BLaER1 treated with 17β-estradiol and CSF1 and Interleukin-3, amounts not matched to agents 10 nM and 100 nM (cell line): ENCODE measurements around the gene ARMC9.

Experiments
- H3K27ac ChIP-seq, 11 experiments: shearing (Covaris generic); formaldehyde crosslinking; 2 replicates each; pipeline ENCODE4 v1.8.1; 2022
- H3K27me3 ChIP-seq, 11 experiments: shearing (Covaris generic); formaldehyde crosslinking; 2 replicates each; pipeline ENCODE4 v1.8.1; 2022
- H3K36me3 ChIP-seq, 11 experiments: shearing (Covaris generic); formaldehyde crosslinking; 2 replicates each; pipeline ENCODE4 v1.8.1; 2022
- H3K4me1 ChIP-seq, 10 experiments: shearing (Covaris generic); formaldehyde crosslinking; 2 replicates each; pipeline ENCODE4 v1.8.1; 2022
- H3K4me2 ChIP-seq, 11 experiments: shearing (Covaris generic); formaldehyde crosslinking; 2 replicates each; pipeline ENCODE4 v1.8.1; 2022
- H3K4me3 ChIP-seq, 10 experiments: shearing (Covaris generic); formaldehyde crosslinking; 2 replicates each; pipeline ENCODE4 v1.8.1; 2022
- H3K9ac ChIP-seq, 11 experiments: shearing (Covaris generic); formaldehyde crosslinking; 2 replicates each; pipeline ENCODE4 v1.8.1; 2022
- H3K9me3 ChIP-seq, 11 experiments: shearing (Covaris generic); formaldehyde crosslinking; replicated peaks in 1 of 11; 2 replicates each; pipeline ENCODE4 v1.8.1; 2022
- H4K20me1 ChIP-seq, 11 experiments: shearing (Covaris generic); formaldehyde crosslinking; 2 replicates each; pipeline ENCODE4 v1.8.1; 2022
- Cebpa-rat ChIP-seq, 11 experiments: shearing (Covaris generic); IDR thresholded peaks; 2 replicates each; pipeline ENCODE4 v1.8.1; 2022

Gene ARMC9

DNA sequence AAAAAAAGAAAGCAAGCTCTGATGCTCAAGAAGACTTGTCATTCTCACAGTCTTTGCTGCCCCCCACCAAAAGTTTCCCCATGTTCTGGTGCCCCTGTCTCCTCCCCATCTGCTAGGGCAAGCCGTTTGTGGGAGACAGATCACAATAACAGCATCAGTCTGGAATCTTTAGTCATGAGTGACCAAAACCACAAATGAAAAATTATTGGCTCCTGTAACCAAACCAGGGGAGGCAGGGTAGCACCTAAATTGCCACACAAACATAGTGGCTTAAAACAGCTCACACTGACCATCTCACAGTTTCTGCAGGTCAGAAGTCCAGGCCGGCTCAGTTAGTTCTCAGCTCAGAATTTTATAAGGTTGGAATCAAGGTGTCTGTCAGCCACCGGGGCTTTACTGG, 188.0 kb downstream of the ARMC9 start:
- H3K36me3 ChIP-seq: peaks cover 0 to 2% (median 0%) of the 10 kb centered on the region in 11 experiments; a peak in 1 of 22 replicates
- peak overlapping the region in 6 of 11 experiments; percentile 29 to 65 (median 56); a peak in 12 of 22 replicates for H3K4me2 ChIP-seq
- H3K9me3 ChIP-seq: peaks cover 16 to 30% (median 27%) of the 10 kb centered on the region in 11 experiments
- peaks cover 41 to 81% (median 66%) of the 10 kb centered on the region in 10 experiments for H3K4me1 ChIP-seq
- TF ChIP-seq Cebpa-rat (IDR thresholded peaks at IDR 0.05): no peak
- H3K4me3 ChIP-seq: no peak overlapping the region
- H4K20me1 ChIP-seq: no peaks in the 10 kb centered on the region
- H3K27me3 ChIP-seq: no peaks in the 10 kb centered on the region
- 0 out of 22 replicates have a peak overlapping the region, but pooled peaks of 1 of the 11 experiments have one; percentile 2 for H3K9ac ChIP-seq
- H3K27ac ChIP-seq: peak overlapping the region in 1 of 11 experiments; percentile 2; a peak in 1 of 22 replicates

DNA sequence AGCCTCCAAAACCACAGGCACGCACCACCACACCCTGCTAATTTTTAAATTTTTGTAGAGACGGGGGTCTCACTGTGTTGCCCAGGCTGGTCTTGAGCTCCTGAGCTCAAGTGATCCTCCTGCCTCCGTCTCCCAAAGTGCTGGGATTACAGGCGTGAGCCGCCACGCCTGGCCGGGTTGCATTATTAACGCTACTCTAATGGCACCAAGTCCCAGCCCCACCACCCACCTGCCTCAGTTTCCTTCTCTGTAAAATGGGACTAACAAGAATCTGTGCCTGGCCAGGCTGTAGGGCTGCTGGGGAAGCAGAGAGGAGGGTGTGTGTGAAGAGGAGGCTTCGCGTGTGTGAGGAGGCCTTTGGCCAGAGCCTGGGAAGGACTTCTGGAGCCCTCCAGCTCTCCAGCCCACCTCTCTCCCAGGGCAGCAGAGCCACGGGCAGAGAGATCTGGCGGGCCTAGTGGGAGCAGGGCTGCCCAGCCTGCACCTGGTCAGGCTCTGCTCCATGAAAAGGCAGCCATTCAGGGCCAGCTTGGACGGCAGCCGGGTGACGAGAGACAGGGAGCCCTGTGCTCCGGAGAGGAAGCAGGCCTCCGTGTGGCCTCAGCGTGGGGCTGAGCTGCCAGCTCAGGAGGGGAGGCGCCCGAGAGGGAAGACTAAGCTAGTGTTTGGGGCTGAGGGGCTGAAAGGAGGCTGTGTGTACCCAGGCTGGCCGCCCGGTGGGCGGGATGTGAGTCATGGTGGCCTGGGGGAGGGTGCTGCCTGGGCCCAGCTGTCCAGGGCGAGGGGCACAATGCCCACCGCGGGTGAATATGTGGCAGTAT, 189.7 kb downstream of the ARMC9 start:
- TF ChIP-seq Cebpa-rat (IDR thresholded peaks at IDR 0.05): no peak
- peak overlapping the region in 10 of 11 experiments; percentile 10 to 55 (median 42); a peak in 19 of 22 replicates for H3K27ac ChIP-seq
- H3K4me2 ChIP-seq: peak overlapping the region; percentile 33 to 96 (median 89); a peak in 21 of 22 replicates
- no peaks in the 10 kb centered on the region for H4K20me1 ChIP-seq
- peak overlapping the region in 5 of 11 experiments; percentile 15 to 67 (median 48); a peak in 3 of 22 replicates for H3K9ac ChIP-seq
- H3K4me1 ChIP-seq: peaks cover 55 to 93% (median 80%) of the 10 kb centered on the region in 10 experiments
- peaks cover 0 to 2% (median 0%) of the 10 kb centered on the region in 11 experiments; a peak in 1 of 22 replicates for H3K36me3 ChIP-seq
- H3K9me3 ChIP-seq: peaks cover 16 to 30% (median 27%) of the 10 kb centered on the region in 11 experiments
- H3K4me3 ChIP-seq: no peak overlapping the region
- peaks cover 0 to 5% (median 0%) of the 10 kb centered on the region in 11 experiments; a peak in 3 of 22 replicates for H3K27me3 ChIP-seq

DNA sequence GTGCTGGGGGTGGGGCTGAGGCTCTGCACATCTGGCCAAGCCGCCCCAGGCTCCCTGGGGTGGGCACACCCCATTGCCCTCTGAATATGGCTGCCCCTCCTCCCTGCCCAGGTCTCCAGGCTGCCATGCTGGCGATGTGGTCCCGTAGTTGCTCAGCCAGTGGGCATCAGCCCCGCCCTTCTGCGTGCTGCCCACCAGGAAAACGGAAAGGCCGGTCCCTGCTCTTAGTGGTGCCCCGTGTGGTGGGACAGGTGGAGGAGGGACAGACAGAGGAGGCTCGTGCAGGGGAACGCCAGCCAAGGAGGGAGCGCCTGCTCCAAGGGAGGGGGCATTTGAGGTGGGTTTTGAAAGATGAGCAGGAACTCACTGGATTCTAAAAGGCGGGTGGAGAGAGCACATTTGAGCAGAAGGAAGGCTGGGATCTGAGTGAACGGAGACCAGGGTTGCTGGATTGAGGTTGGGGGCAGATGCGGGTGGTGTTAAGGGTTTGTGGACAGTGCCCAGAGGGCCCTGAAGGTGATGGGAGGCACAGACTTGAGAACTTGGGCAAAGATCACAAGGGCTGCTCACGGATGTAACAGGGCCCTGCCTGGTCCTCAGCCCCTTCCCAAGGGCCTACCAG, 190.4 kb downstream of the ARMC9 start:
- H3K4me2 ChIP-seq: peak overlapping the region; percentile 33 to 96 (median 89); a peak in 21 of 22 replicates
- peaks cover 55 to 93% (median 80%) of the 10 kb centered on the region in 10 experiments for H3K4me1 ChIP-seq
- H3K9ac ChIP-seq: peak overlapping the region in 3 of 11 experiments; percentile 48 to 67 (median 52); a peak in 3 of 22 replicates
- peaks cover 16 to 30% (median 27%) of the 10 kb centered on the region in 11 experiments for H3K9me3 ChIP-seq
- H3K4me3 ChIP-seq: no peak overlapping the region
- peak overlapping the region in 7 of 11 experiments; percentile 27 to 55 (median 50); a peak in 9 of 22 replicates for H3K27ac ChIP-seq
- no peaks in the 10 kb centered on the region for H4K20me1 ChIP-seq
- no peak for TF ChIP-seq Cebpa-rat (IDR thresholded peaks at IDR 0.05)
- H3K27me3 ChIP-seq: peaks cover 2 to 11% (median 3%) of the 10 kb centered on the region in 11 experiments
- peaks cover 0 to 2% (median 0%) of the 10 kb centered on the region in 11 experiments; a peak in 1 of 22 replicates for H3K36me3 ChIP-seq

DNA sequence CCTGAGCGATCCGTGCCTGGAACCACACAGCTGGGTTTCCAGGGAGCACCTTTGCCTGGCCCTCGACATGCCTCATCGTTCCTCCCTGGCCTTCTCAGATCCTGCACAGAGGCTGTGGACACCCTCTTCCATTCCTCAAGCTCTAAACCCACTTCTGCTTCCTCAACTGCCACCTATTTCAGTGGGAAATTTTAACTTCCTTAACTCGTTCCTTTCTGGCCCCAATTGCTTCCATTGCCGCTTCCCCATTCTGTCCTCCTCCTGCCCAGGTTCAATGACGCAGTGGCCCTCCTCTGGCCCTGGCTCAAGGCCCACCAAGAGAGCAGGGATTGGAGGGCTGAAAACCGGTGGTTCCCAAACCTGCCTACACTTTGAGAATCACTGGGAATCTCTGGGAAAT, 192.2 kb downstream of the ARMC9 start:
- Histone ChIP-seq H3K36me3 (0 out of 22 replicates have a peak, but pooled peaks cover 0 to under 1% (median 0%) of the 10 kb centered on the region in 11 experiments), H3K27me3 (peaks cover 20 to 29% (median 21%) of the 10 kb centered on the region in 11 experiments), H3K4me1 (peaks cover 68 to 98% (median 92%) of the 10 kb centered on the region in 10 experiments), H3K9me3 (peaks cover 2 to 17% (median 13%) of the 10 kb centered on the region in 11 experiments; a peak in 21 of 22 replicates), H3K9ac (no peak overlapping the region), H3K27ac (peak overlapping the region in 1 of 11 experiments; percentile 38; a peak in 3 of 22 replicates), H3K4me2 (peak overlapping the region; percentile 69 to 96 (median 89)), H4K20me1 (peaks cover 0 to 10% (median 0%) of the 10 kb centered on the region in 11 experiments; a peak in 2 of 22 replicates), H3K4me3 (no peak overlapping the region)
- no peak for TF ChIP-seq Cebpa-rat (IDR thresholded peaks at IDR 0.05)

DNA sequence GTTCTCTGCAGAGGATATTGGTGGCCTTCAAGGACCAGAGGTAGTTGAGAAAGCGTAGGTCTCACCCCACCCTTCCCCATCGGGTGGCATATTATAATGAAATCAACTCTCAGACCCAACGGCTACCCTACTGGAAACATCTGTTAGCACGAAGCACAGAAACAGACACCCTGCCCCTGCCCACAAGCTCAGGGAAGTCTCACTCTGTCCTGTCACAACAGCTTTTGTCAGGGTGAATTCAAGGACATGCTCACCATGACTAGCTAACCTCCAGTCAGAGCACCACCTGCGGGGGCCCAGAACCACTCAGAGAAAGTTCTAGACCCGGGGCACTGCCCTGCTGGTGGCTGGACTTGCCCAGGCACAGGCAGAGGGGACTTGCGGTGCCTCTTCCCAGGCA, 193.6 kb downstream of the ARMC9 start:
- TF ChIP-seq Cebpa-rat (IDR thresholded peaks at IDR 0.05): no peak
- no peaks in the 10 kb centered on the region for H3K36me3 ChIP-seq
- H3K4me1 ChIP-seq: peaks cover 73 to 92% (median 85%) of the 10 kb centered on the region in 10 experiments
- no peak overlapping the region for H3K4me3 ChIP-seq
- H4K20me1 ChIP-seq: peaks cover 0 to 10% (median 0%) of the 10 kb centered on the region in 11 experiments; a peak in 3 of 22 replicates
- H3K4me2 ChIP-seq: peak overlapping the region; percentile 69 to 96 (median 89); a peak in 20 of 22 replicates
- H3K9me3 ChIP-seq: peaks cover 0 to 3% (median under 1%) of the 10 kb centered on the region in 11 experiments; a peak in 5 of 22 replicates
- H3K27ac ChIP-seq: peak overlapping the region in 8 of 11 experiments; percentile 14 to 55 (median 42); a peak in 11 of 22 replicates
- H3K9ac ChIP-seq: peak overlapping the region in 4 of 11 experiments; percentile 8 to 59 (median 38); a peak in 7 of 22 replicates
- peaks cover 33 to 42% (median 35%) of the 10 kb centered on the region in 11 experiments for H3K27me3 ChIP-seq

DNA sequence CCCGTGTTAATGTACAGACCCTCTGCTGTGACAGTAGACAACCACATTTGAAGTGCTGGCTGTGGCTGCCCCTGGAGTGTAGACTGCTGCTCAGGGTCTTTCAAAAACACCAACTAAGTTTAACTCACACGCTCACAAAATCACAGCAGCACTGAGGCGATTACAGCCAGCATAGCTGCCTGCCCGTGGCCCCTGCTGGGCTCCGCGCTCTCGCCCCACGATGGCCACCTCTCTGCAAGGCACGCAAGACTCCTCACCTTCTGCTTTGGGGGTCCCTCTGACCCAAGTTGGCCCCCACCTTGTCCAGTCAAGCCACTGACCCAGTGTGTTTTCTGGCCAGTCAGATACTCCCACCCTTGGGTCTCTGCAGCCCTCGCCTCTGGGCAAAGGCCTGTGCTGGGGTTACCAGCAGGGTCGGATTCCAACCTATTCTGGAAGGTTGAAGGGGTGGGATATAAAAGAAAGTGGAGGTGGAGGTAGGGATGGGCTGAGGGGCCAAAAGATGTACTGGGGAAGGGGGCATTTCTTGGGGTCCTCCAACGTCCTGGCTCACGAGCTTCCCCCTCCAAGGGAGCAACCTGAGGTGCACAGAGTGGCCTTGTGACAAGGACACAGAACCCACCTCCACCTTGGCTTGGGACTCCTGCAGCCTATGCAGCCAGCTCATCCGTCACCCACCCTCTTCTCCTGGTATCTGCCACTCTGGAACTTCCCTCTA, 194.2 kb downstream of the ARMC9 start:
- Histone ChIP-seq H3K4me1 (peaks cover 73 to 86% (median 83%) of the 10 kb centered on the region in 10 experiments), H3K4me2 (peak overlapping the region; percentile 76 to 96 (median 89)), H3K27ac (peak overlapping the region in 8 of 11 experiments; percentile 19 to 55 (median 40); a peak in 10 of 22 replicates), H4K20me1 (peaks cover 0 to 10% (median 0%) of the 10 kb centered on the region in 11 experiments; a peak in 3 of 22 replicates), H3K9ac (peak overlapping the region in 5 of 11 experiments; percentile 8 to 61 (median 55); a peak in 9 of 22 replicates), H3K36me3 (no peaks in the 10 kb centered on the region), H3K9me3 (no peaks in the 10 kb centered on the region), H3K4me3 (peak overlapping the region in 1 of 10 experiments; percentile 4; a peak in 1 of 20 replicates), H3K27me3 (peaks cover 39 to 48% (median 41%) of the 10 kb centered on the region in 11 experiments)
- no peak for TF ChIP-seq Cebpa-rat (IDR thresholded peaks at IDR 0.05)

DNA sequence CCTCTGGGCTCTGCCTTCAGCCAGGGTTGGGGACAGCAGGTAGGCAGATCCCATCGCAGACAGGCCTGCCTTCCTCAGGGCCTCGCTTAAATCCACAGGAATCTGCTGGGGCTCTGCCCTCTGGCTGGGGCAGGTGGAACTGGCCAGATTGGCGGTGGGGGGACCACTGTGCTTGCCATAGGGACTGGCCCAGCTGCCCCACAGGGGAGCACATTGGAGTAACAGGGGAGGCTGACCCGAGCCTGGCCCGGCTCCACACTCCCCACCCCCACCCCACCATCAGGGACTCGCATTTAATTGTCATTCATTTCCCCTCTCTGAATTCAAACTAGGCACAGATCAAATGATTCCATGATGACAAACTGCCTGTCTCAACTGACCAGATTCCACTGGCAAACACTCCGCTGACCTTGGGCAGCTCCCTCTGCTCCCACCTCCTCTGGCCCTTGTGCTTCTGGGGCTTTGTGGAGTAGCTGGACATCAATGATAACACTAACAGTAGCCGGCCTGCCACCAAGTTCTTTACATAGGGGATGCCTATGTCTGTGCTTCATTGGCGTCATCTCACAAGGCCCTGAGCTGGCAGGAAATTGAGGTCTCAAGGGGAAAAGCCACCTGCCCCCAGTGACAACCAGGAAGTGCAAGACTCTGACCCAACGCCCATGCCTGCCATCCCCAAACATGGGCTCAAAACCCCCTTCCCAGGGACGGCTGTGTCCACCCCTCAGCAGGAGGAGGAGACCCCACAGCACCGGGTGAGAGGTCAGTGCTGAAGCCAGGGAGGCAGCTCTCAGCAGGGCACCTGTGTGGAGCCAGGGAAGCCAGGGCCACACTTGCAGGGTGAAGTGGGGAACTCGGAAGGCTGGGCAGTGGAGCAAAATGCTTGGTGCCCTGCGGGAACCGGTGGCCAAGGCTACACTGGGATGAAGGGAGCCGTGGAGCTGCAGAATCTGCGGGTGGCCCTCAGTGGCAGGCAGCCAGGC, 195.0 kb downstream of the ARMC9 start:
- TF ChIP-seq Cebpa-rat (IDR thresholded peaks at IDR 0.05): no peak
- Histone ChIP-seq H3K27ac (peak overlapping the region in 8 of 11 experiments; percentile 19 to 55 (median 40); a peak in 13 of 22 replicates), H3K9ac (peak overlapping the region in 6 of 11 experiments; percentile 9 to 61 (median 30); a peak in 11 of 22 replicates), H3K27me3 (peaks cover 44 to 51% (median 47%) of the 10 kb centered on the region in 11 experiments), H3K4me3 (peak overlapping the region in 3 of 10 experiments; percentile 3 to 40 (median 38); a peak in 4 of 20 replicates), H3K4me1 (peaks cover 66 to 78% (median 75%) of the 10 kb centered on the region in 10 experiments), H3K9me3 (no peaks in the 10 kb centered on the region), H3K36me3 (no peaks in the 10 kb centered on the region), H3K4me2 (peak overlapping the region; percentile 76 to 96 (median 89)), H4K20me1 (peaks cover 0 to 10% (median 0%) of the 10 kb centered on the region in 11 experiments; a peak in 3 of 22 replicates)
